Measurements from ENCODE around the gene SNAP91. TPM values are rescaled to one million over a fixed set of nuclear protein-coding genes. Genes with fewer than 3 reads are reported as not detected.

Gene SNAP91
- total and polyA plus RNA-seq, 12 donors = 0.19 to 19.5 (median 4.9) TPM

DNA sequence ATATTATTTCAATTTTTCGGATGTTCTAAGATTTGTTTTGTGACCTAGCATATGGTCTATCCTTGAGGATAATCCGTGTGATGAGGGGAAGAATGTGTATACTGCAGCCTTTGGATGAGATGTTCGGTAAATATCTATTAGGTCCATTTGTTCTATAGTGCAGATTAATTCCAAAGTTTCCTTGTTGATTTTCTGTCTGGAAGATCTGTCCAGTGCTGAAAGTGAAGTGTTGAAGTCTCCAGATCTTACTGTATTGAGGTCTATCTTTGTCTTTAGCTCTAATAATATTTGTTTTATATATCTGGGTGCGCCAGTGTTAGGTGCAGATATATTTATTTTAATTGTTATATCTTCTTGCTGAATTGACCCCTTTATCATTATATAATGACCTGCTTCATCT, 32.2 kb upstream of the SNAP91 start:
- peaks cover 0 to 8% (median 0%) of the 10 kb centered on the region in 11 donors for H3K9me3 ChIP-seq
- TF ChIP-seq, protein P1, sequence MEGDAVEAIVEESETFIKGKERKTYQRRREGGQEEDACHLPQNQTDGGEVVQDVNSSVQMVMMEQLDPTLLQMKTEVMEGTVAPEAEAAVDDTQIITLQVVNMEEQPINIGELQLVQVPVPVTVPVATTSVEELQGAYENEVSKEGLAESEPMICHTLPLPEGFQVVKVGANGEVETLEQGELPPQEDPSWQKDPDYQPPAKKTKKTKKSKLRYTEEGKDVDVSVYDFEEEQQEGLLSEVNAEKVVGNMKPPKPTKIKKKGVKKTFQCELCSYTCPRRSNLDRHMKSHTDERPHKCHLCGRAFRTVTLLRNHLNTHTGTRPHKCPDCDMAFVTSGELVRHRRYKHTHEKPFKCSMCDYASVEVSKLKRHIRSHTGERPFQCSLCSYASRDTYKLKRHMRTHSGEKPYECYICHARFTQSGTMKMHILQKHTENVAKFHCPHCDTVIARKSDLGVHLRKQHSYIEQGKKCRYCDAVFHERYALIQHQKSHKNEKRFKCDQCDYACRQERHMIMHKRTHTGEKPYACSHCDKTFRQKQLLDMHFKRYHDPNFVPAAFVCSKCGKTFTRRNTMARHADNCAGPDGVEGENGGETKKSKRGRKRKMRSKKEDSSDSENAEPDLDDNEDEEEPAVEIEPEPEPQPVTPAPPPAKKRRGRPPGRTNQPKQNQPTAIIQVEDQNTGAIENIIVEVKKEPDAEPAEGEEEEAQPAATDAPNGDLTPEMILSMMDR (IDR thresholded peaks at IDR 0.05) = no peak
- H3K36me3 ChIP-seq = no peaks in the 10 kb centered on the region
- no peak for DNase-seq
- intact Hi-C loops (cut with DNase I) = no loop called here
- 52 to 80% methylated on average over 4 of the region's 4 CpGs for WGBS, 2 donors
- no peaks in the 10 kb centered on the region for H3K4me1 ChIP-seq
- peaks cover 0 to 7% (median 0%) of the 10 kb centered on the region in 7 donors for H3K27me3 ChIP-seq
- no peak for ATAC-seq
- H3K27ac ChIP-seq = no peak overlapping the region
- H3K4me3 ChIP-seq = no peak overlapping the region

DNA sequence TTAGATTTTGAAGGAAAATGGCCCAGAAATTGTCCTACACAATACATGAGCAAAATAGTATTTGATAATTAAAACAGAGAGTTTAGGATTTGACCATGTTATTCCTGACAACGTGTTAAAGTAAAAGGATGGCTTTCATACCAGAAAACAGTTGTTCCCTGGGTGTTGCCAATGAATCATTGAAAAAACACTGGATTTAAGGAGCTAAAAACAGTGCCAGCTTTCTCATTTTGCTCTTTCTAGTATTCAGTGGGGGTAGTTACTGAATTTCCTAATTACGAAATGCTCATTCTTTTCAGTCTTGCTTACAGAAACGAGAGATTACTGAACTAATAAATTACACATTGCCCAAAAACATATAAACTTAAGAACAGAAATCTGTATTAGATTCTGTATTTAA, 26.6 kb upstream of the SNAP91 start:
- 69 to 75% methylated on average over 3 of the region's 3 CpGs for WGBS, 2 donors
- Histone ChIP-seq H3K9me3 (peaks cover 0 to 10% (median 0%) of the 10 kb centered on the region in 11 donors), H3K4me3 (no peak overlapping the region), H3K4me1 (no peaks in the 10 kb centered on the region), H3K27ac (no peak overlapping the region), H3K36me3 (no peaks in the 10 kb centered on the region), H3K27me3 (no peaks in the 10 kb centered on the region)
- intact Hi-C loops (cut with DNase I) = no loop called here
- no peak for ATAC-seq
- DNase-seq = no peak
- TF ChIP-seq, protein P1 (IDR thresholded peaks at IDR 0.05) = no peak

DNA sequence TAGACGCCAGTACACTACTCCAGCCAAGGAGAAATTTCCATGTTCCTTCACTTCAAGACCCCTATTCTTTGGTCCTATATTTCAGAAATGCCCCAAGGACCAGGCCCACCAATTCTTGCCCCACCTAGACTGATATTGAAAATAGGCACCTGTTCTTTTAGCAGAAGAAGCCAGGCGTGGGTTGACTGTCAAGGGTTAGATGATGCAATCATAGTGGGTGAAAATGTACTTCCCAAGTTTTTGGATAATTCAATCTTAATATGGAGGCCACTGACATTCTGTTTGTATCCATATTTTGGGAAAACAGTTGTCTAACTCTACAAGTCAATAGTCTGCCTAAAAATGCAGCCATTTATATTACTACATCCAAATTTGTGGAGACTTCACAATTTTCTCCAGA, 21.0 kb upstream of the SNAP91 start:
- Histone ChIP-seq H3K4me3 (no peak overlapping the region), H3K36me3 (no peaks in the 10 kb centered on the region), H3K27me3 (no peaks in the 10 kb centered on the region), H3K27ac (no peak overlapping the region), H3K4me1 (no peaks in the 10 kb centered on the region), H3K9me3 (peaks cover 0 to 9% (median 0%) of the 10 kb centered on the region in 11 donors)
- ATAC-seq (no peak), DNase-seq (no peak)
- TF ChIP-seq, protein P1 (IDR thresholded peaks at IDR 0.05) = no peak
- 77 to 78% methylated on average over 2 of the region's 2 CpGs for WGBS, 2 donors
- intact Hi-C loops (cut with DNase I) = no loop called here

DNA sequence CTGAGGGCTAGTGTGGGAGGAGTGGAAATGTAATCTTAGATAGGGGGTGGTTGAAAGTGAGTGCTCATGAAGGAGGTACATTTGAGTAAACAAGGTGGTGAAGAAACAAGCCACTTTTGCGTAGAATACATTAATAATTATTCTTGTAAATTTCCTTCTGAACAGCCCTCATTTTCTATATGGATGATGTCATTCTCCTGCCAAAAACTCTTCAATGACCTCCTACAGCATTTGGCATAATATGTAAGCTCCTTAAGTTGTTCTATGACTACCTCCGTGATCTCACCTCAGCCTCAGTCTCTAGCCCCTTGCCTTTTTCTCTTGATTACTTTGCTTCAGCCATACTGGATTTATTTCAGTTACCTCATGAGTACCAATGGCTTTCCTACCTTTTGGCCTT, 14.0 kb upstream of the SNAP91 start:
- H3K27ac ChIP-seq = no peak overlapping the region
- DNase-seq = no peak
- no peak for ATAC-seq
- H3K4me1 ChIP-seq = no peaks in the 10 kb centered on the region
- intact Hi-C loops (cut with DNase I) = no loop called here
- TF ChIP-seq, protein P1 (IDR thresholded peaks at IDR 0.05) = no peak
- H3K9me3 ChIP-seq = no peaks in the 10 kb centered on the region
- H3K4me3 ChIP-seq = no peak overlapping the region
- WGBS, 2 donors = 93 to 96% methylated on average over 2 of the region's 2 CpGs
- H3K27me3 ChIP-seq = no peaks in the 10 kb centered on the region
- no peaks in the 10 kb centered on the region for H3K36me3 ChIP-seq
